ENCODE measurements around the gene WDFY2. TPM values are rescaled to one million over a fixed set of nuclear protein-coding genes. Genes with fewer than 3 reads are reported as not detected.
A peak's percentile ranks its signal among the peaks of the same experiment; 100 is the strongest.

The WDFY2 gene
- total RNA-seq, 3 donors from 2014 or later (not counting 1 experiment from before 2014, with no cell fraction given): 29.5 to 32.1 (median 31.3) TPM

GRCh38 chr13:51770160-51770559 lies 185.9 kb downstream of the WDFY2 start:
- H3K36me3 ChIP-seq (ENCODE audit: control insufficient read depth, insufficient read depth, low read length): peaks cover 3% of the 10 kb centered on the region
- no peaks in the 10 kb centered on the region for H3K27me3 Mint-ChIP-seq (ENCODE audit: low read depth in 2 of 2)
- ATAC-seq: no peak
- H3K27me3 ChIP-seq (ENCODE audit: control insufficient read depth, insufficient read depth, low read length): no peaks in the 10 kb centered on the region
- no peaks in the 10 kb centered on the region for H3K4me1 ChIP-seq (ENCODE audit: control insufficient read depth, insufficient read depth, low read length)
- no peak for TF ChIP-seq CTCF (IDR thresholded peaks at IDR 0.05)
- H3K4me3 Mint-ChIP-seq: no peak overlapping the region
- intact Hi-C loops (cut with micrococcal nuclease): no loop called here
- no peak overlapping the region for H3K27ac ChIP-seq (ENCODE audit: low read length)
- H3K27ac Mint-ChIP-seq: peak overlapping the region in 1 of 2 donors; percentile 56
- no peaks in the 10 kb centered on the region for H3K9me3 Mint-ChIP-seq
- DNase-seq: no peak
- H3K36me3 Mint-ChIP-seq: no peaks in the 10 kb centered on the region
- no peak overlapping the region for H3K4me3 ChIP-seq (ENCODE audit: low read length)
- H3K9me3 ChIP-seq (ENCODE audit: control insufficient read depth, insufficient read depth, low read length): no peaks in the 10 kb centered on the region
- WGBS (ENCODE audit: insufficient coverage): 95% methylated on average over 6 of the region's 6 CpGs
- peaks cover 2 to 4% of the 10 kb centered on the region in 2 donors for H3K4me1 Mint-ChIP-seq

DNA sequence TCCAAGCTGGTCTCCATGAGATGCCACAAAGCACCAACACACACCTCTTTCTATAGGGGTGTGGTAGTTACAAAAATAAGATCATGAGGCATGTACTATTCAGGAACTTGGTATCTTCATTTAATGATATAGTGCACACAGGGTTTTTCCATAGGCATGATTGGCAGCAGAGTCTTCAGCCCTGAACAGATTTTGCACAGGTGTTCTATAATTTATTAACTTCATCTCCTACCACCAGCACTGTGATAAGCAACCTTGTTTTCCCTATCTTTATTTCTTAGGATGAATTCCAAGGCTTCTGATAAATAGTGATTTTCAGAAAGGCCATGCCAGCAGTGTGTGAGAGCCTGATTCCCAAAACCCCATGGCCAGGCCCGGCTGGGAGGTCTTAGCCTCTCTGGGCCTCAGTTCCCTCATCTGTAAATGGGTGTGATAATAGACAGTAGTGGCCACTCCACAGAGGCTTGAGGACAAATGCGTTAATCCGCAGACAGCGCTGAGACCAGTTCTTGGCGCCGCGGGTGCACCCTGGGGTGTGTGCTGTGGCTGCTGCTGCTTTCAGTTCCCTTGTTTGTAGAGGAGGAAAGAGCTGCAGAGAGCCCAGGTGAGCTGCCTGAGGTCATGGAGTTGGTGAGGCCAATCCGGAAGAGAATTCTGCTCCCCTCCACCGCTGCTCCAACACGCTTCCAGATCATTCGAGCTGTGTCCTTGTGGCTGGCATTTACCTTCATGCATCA lies 186.6 kb downstream of the WDFY2 start:
- 93% methylated on average over 11 of the region's 11 CpGs for WGBS (ENCODE audit: insufficient coverage)
- H3K9me3 Mint-ChIP-seq: no peaks in the 10 kb centered on the region
- no peaks in the 10 kb centered on the region for H3K4me1 ChIP-seq (ENCODE audit: control insufficient read depth, insufficient read depth, low read length)
- ATAC-seq (peak in 1 of 3 donors; percentile 10), DNase-seq (no peak)
- peak overlapping the region in 1 of 2 donors; percentile 24 for H3K27ac Mint-ChIP-seq
- TF ChIP-seq CTCF (IDR thresholded peaks at IDR 0.05): no peak
- H3K27ac ChIP-seq (ENCODE audit: low read length): no peak overlapping the region
- H3K4me1 Mint-ChIP-seq: no peaks in the 10 kb centered on the region
- H3K9me3 ChIP-seq (ENCODE audit: control insufficient read depth, insufficient read depth, low read length): no peaks in the 10 kb centered on the region
- H3K4me3 Mint-ChIP-seq: no peak overlapping the region
- no peaks in the 10 kb centered on the region for H3K36me3 Mint-ChIP-seq
- intact Hi-C loops (cut with micrococcal nuclease): no loop called here
- H3K27me3 ChIP-seq (ENCODE audit: control insufficient read depth, insufficient read depth, low read length): no peaks in the 10 kb centered on the region
- H3K36me3 ChIP-seq (ENCODE audit: control insufficient read depth, insufficient read depth, low read length): peaks cover 3% of the 10 kb centered on the region
- no peak overlapping the region for H3K4me3 ChIP-seq (ENCODE audit: low read length)
- H3K27me3 Mint-ChIP-seq (ENCODE audit: low read depth in 2 of 2): no peaks in the 10 kb centered on the region

DNA sequence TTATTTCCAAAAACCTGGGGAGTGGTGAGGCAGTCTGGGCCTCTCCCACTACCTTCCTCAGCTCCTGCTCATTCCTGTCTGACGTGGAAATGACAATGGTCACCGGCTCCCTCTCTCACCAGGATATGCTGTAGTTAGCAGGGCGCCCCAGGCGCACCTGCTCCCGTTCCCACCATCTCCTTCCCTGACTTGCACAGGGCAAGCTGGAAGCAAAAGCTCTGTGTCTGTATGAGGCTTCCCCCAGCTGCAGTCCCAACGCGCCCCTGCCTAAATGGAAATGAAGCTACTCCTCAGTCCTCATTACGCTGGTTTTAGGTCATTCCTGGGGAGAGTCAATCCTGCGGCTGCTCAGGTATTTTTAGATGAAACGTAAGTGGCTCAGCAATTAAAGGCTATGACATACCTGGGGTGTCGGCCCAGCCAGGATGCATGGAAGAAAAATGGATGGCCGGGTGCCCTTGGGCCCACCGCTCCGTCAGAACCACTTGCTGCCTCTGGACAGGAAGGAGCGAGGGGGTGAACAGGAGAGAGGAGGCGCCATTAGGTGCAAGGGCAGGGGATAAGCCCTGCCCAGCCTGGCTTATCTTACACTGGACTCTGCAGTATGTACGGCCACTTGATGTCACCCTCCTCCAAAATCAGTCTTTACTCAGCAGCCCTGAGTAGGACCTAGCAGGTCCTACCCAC lies 187.3 kb downstream of the WDFY2 start:
- intact Hi-C loops (cut with micrococcal nuclease): no loop called here
- no peaks in the 10 kb centered on the region for H3K27me3 ChIP-seq (ENCODE audit: control insufficient read depth, insufficient read depth, low read length)
- WGBS (ENCODE audit: insufficient coverage): 95% methylated on average over 17 of the region's 17 CpGs
- ATAC-seq (peak in 1 of 3 donors; percentile 24), DNase-seq (no peak)
- H3K4me1 ChIP-seq (ENCODE audit: control insufficient read depth, insufficient read depth, low read length): no peaks in the 10 kb centered on the region
- Mint-ChIP-seq H3K27me3 (ENCODE audit: low read depth in 2 of 2) (peaks cover 0 to 4% of the 10 kb centered on the region in 2 donors), H3K36me3 (no peaks in the 10 kb centered on the region), H3K27ac (peak overlapping the region in 1 of 2 donors; percentile 24), H3K4me3 (no peak overlapping the region), H3K9me3 (no peaks in the 10 kb centered on the region), H3K4me1 (no peaks in the 10 kb centered on the region)
- H3K27ac ChIP-seq (ENCODE audit: low read length): no peak overlapping the region
- no peak overlapping the region for H3K4me3 ChIP-seq (ENCODE audit: low read length)
- H3K36me3 ChIP-seq (ENCODE audit: control insufficient read depth, insufficient read depth, low read length): peaks cover 3% of the 10 kb centered on the region
- no peaks in the 10 kb centered on the region for H3K9me3 ChIP-seq (ENCODE audit: control insufficient read depth, insufficient read depth, low read length)
- TF ChIP-seq CTCF (IDR thresholded peaks at IDR 0.05): no peak
